ENCODE data around the gene SBF1.
"Not testable (repeated sequence)": the region's sequence is repeated elsewhere in the genome, so short reads cannot be mapped to it uniquely, and the experiment has no call there.

The SBF1 gene

GRCh38 chr22:50422961-50423815, 51.6 kb downstream of the SBF1 start:
- DNase-seq (ENCODE audit: low read depth), result no peak

GRCh38 chr22:50422046-50422445, 52.8 kb downstream of the SBF1 start:
- no peak for DNase-seq (ENCODE audit: low read depth)

GRCh38 chr22:50420581-50420980, 54.3 kb downstream of the SBF1 start:
- no peak for DNase-seq (ENCODE audit: low read depth)

GRCh38 chr22:50420015-50420414, 54.8 kb downstream of the SBF1 start:
- DNase-seq (ENCODE audit: low read depth), result no peak

GRCh38 chr22:50419116-50419515, 55.7 kb downstream of the SBF1 start:
- DNase-seq (ENCODE audit: low read depth), result no peak

GRCh38 chr22:50418624-50419023, 56.2 kb downstream of the SBF1 start:
- DNase-seq (ENCODE audit: low read depth), result no peak

GRCh38 chr22:50417411-50418210, 57.2 kb downstream of the SBF1 start:
- DNase-seq (ENCODE audit: low read depth), result no peak

- no peak for DNase-seq (ENCODE audit: low read depth)
Observed at GRCh38 chr22:50416996-50417395, 57.8 kb downstream of the SBF1 start.

- DNase-seq (ENCODE audit: low read depth), result no peak
Observed at GRCh38 chr22:50415426-50415825, 59.4 kb downstream of the SBF1 start.

GRCh38 chr22:50414476-50415248, 60.2 kb downstream of the SBF1 start:
- DNase-seq (ENCODE audit: low read depth), result no peak

GRCh38 chr22:50408954-50409353, 65.9 kb downstream of the SBF1 start:
- DNase-seq (ENCODE audit: low read depth), result not testable (repeated sequence)

- no peak for DNase-seq (ENCODE audit: low read depth)
Observed at GRCh38 chr22:50408311-50408710, 66.5 kb downstream of the SBF1 start.

GRCh38 chr22:50406416-50407170, 68.2 kb downstream of the SBF1 start:
- DNase-seq (ENCODE audit: low read depth), result no peak

- DNase-seq (ENCODE audit: low read depth), result no peak
Observed at GRCh38 chr22:50403701-50404101, 71.1 kb downstream of the SBF1 start.

GRCh38 chr22:50401907-50402306, 72.9 kb downstream of the SBF1 start:
- no peak for DNase-seq (ENCODE audit: low read depth)

- DNase-seq (ENCODE audit: low read depth), result no peak
Observed at GRCh38 chr22:50400931-50401330, 73.9 kb downstream of the SBF1 start.

GRCh38 chr22:50400406-50400805, 74.4 kb downstream of the SBF1 start:
- no peak for DNase-seq (ENCODE audit: low read depth)

GRCh38 chr22:50399751-50400331, 75.0 kb downstream of the SBF1 start:
- DNase-seq (ENCODE audit: low read depth), result peak; percentile 8

GRCh38 chr22:50398831-50399648, 75.8 kb downstream of the SBF1 start:
- DNase-seq (ENCODE audit: low read depth), result no peak

- not testable (repeated sequence) for DNase-seq (ENCODE audit: low read depth)
Observed at GRCh38 chr22:50397371-50398060, 77.3 kb downstream of the SBF1 start.

Measured in stimulated activated CD8-positive, alpha-beta memory T cell treated with anti-CD3 and anti-CD28 coated beads, Interleukin-4, amount 100 ng/mL, for 24 hours (primary cell).